NCI-H2227 (cell line): ENCODE data around the gene FSTL4.

Experiments used
- DNase-seq: peaks from one replicate; lab custom pipeline; 2025; ENCODE audit not compliant: unreplicated experiment; lab: John Stamatoyannopoulos, UW

The FSTL4 gene

GRCh38 chr5:133354323-133355185 lies 257.8 kb downstream of the FSTL4 start:
- no peak for DNase-seq

- DNase-seq = no peak
These were observed 258.6 kb downstream of the FSTL4 start for GRCh38 chr5:133353741-133354140.

GRCh38 chr5:133348406-133348805 lies 263.9 kb downstream of the FSTL4 start:
- no peak for DNase-seq

- no peak for DNase-seq
These were observed 265.3 kb downstream of the FSTL4 start for GRCh38 chr5:133347039-133347438.

GRCh38 chr5:133344266-133344665 lies 268.1 kb downstream of the FSTL4 start:
- no peak for DNase-seq

DNA sequence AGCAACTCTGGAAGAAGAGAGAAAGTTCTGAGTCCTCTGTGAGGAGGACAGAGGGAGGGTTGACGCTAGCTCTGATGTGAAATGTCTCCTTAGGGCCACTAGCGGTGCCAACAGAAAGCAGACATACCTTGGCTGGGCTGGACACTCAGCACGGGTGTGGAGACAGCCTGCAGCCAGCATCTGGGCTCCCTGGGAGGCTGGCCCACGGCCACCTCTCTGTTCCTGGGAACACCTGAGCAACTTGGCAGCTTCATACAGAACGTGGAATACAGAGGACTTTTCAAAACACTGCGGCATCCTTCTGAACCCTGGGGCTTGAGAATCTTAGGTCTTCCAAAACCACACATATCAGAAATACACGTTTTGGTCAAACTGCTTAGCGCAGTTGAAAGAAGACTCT lies 269.1 kb downstream of the FSTL4 start:
- no peak for DNase-seq

DNA sequence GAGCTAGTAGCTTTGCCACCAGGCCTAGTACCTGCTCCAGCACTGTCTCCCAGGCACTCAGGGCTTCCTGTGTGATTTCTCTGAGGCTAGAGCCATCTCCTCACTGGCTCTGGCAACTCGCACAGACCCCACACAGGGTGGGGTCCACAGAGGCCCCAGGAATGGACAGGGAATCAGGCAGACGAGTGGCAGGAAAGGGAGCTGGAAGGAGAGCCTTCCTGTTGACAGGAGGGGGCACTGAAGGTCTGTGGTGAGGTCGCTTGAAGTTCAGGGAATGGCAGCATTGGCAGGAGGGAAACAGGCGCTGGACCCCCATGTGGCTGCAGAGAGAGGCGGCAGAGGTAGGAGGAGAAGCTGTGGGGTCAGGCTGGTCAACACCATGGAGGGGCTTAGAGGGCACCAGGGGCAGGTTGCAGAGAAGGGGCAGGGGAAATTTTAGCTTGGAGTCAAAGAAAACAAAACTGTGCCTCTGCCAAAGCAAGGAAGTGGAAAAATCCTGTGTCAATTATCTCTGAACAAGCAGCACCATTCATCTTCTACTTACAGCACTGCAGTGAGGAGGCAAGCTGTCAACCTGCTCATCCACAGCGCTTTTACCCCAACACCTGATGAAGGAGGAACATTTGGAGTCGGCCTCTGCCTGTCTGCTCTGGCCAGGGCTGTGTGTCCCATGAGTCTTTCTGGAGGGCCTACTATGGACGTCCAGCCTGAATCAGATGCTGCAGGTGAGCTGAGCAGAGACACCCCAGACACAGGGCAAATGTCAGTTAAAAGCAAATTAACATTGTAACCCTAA lies 270.2 kb downstream of the FSTL4 start:
- no peak for DNase-seq

DNA sequence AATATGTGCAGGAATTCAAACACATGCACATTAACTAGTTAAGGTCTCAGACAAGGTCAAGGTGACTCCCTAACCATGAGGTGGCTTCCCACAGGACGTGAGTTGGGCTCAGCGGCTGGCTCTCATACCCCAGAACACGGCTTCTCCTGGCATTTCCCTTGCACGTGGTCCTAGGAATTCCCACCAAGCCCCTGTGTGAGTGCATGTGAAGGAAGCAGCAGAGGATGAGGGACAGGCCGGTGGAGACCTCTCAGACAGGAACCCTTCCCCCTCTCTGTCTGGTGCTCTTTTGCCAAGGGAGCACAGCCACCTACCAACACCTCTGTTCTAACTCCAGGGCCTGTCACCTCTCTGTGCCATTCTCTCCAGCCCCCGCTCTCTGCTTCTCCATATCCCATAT lies 271.0 kb downstream of the FSTL4 start:
- DNase-seq = no peak

DNA sequence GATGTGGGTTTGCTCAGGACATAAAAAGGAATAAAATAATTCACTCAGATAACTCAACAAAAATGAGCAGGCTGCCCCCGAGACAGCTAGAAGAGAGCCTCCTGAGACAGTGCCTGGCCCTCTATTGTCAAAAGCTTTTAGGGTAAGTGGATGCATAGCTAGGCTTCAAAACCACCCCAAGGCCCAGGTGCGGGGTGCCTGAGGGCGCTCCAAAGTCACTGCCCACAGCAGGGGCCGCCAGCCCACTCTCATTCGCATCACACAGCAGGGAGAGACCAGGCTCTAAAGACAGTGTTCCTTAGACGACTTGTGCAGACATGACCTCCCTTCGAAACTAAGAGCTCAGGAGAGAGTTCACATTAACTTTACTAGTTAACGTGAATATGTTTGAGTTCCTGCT lies 271.5 kb downstream of the FSTL4 start:
- no peak for DNase-seq

DNA sequence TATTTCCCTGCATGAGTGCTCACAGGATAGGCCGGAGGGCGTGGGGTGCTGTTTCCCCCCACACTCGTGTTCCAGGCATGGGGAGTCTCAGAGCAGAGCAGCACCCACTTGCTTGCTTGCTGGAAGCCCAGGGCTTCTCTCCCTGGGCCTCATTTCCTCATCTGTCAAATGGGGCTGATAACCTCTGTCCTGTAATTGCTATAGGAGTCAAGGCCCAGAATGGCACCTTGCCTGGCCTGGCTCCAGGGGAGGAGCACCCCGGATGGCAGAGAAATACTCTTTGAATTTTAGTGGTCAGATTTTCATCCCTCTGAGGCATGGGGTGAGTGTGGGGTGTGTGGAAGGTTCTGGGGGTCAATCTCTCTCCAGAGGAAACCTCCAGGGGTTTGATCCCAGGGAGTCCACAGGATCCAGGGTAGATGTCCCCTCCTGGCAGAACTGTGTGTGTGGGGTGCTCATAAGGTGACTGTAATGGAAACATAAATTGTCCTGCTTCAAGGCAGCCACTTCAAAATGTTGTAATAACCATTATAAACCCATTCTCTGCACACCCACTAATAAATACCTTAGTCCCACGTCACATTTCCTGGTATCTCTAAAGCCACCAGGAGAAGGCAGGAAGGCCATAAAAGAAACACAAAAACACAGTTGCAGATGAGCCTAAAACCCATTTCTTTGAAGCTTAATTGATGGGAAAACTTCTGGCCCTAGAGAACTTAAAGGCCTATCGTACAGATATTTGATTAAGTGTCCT lies 272.2 kb downstream of the FSTL4 start:
- no peak for DNase-seq

- no peak for DNase-seq
These were observed 273.6 kb downstream of the FSTL4 start for GRCh38 chr5:133338504-133339355.

DNA sequence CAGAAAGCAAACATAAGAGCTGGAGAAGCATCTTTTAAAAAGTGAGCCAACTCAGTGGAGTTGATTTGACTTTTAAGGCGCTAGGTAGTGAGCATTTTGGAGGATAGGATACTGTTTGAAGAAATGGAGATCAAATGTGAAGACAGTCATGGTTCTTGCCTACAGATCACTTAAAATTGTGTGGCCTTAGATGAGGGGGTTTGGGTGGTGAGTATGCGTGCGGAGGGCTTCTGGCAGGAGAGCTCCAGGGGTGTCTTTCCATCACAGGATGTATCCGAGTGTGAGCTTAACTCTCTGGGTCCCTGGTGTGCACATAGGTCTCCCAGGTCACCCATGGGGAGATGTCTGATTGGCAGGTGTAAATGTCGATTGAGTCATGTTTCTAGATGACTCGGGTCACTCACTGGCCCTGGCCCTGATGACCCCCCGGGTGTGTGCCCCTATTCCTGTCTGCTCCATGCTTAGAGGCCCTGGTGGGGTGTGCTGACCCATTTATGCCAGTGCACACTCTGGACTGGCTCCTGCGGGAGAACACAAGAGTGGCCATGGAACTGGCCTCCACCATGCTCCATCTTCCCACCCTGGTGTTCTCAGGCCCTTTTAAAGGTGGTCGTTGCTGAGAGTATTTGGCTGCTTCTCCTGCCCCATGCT lies 274.4 kb downstream of the FSTL4 start:
- DNase-seq = no peak

GRCh38 chr5:133336969-133337410 lies 275.4 kb downstream of the FSTL4 start:
- no peak for DNase-seq

DNA sequence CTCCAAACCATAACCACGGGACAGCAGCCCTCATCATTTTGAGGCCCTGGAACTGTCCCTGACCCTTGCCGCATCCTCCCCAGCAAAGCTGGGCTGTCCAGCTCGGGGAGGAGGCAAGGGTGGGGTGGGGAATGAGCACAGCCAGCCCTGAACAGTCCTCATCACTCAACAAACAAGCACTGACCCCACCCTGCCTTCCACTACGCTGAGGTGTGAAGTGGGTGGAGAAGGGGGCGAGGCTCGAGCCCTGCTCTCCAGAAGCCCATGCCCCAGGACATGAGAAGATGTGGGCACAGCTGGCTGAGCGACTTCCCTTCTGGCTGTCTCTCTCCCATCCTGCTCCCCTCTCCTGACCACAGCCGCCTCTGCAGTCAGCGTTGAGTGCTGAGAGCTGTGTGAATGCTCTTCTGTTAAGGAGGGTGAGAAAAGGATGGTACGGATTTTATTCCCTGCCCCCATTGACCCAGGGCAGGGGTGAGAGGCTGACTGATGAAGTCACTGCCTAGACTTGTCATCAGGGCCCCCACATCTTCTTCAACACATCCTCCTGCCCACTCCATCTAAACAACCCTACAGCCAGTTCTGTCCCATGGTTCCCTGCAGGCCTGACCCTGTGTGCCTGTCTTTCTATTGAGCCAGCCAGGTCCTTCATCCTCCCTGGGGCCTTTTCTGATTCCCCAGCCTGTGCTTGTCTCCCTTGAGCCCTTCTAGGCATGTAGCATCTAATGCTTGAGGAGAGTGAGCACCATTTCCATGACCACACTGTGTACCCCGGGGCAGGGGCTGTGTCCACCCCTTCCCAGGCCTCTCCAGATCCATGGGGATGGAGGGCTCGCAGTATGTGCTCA lies 276.0 kb downstream of the FSTL4 start:
- no peak for DNase-seq

DNA sequence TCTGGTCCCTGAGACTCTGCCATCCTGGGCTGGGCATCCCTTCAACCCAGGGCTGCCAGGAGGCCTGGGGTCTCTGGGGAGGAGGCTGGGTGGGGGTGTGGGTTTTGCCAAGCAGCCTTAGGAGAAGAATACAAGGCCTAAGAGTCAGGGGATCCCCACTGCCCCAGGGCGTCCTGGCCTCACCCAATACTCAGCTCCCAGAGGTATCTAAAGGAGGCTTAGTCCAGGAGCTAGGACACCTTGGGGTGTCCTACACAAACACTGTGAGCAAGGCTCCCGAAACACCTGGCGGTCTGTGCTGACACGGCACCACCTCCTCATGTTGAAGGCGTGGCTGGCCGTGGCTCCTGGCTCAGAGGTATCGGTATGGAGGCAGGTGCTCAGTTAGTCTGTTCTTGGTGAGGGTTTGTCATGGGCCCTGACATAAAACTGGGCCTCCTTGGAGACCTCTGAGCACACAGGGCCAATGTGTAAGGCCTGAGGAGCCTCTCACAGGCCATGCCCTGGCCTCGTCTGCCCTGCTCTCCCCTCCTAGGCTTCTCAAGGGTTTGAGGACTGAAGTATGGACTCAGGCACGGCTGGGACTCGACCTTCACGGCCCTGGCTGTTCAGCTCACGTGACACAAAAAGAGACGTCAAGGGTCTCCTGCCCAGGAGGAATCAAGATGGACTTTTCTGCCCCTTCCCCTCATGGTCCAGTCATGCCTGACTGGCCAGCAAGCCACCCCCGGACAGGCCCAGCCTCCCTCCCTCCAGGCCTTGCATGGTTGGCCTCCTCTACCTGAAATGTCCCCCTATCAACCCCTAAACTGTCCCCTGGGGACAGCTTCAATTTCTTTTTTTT lies 277.3 kb downstream of the FSTL4 start:
- DNase-seq = no peak

DNA sequence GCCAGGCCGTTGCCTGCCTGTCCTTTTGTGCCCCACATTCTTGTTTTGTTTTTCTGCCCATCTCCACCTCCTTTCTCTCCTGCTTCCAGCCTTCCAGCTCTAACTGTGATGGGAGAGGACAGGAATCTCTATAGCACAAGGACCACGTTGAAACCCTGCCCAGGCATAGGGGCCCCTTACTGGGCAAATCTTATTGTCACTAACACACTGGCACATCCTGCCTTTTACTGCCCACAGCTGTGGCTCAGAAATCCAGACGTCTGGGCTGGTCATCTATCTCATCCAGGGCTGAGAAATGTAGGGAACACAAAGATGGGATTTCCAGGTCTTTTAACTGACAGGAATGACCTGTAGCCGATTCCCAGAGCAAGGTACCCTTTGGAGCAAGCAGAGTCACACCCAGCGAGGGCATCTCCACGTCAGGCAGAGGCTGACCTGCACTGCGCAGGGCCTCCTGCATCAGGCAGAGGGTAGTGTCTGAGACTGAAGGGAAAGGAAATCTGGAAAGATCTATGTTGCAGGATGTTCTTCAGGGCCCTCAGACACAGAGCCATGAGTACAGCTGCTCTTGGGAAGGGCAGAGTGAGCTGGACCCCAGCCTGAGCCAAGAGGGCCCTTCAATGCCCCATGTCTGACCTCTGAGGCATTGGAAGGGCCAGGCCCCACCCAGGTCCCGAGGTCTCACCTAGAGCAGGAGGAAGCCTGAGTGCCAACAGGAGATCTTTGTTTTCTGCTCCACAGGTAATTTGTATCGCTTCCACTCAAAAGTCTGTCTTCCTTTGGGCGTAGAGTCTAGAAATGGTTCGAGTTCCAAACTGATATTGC lies 278.8 kb downstream of the FSTL4 start:
- DNase-seq = no peak

DNA sequence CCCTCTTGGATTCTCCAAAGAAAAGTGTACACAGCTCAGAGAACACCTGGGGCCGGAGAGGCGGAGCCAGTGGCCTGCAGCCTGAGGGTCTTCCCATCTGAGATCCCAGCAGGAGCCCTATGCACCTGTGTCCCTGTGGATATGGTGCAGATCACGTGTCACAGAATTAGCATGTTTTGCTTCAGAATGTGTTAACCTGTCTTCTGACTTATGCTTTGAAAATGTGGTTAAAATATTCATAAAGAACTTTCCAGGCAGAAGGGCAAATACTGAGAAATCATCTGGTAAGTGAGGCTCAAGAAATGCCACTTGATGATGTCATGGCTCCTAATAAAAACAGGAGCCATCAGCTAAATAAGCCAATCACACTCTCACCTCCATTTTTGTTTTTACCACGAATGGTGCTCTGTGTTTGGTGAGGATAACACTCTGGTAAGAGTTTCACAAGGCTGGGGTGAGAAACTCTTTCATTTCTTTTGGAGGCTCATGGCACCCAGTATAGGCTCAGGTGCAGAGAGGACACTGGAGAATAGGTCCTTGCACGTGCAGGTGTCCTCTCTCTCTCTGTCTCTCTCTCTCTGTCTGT lies 279.8 kb downstream of the FSTL4 start:
- no peak for DNase-seq
